HepG2 (cell line): Measurements from ENCODE around the gene FAM32A. TPM values are rescaled to one million over a fixed set of nuclear protein-coding genes. Genes with fewer than 3 reads are reported as not detected.

Experiments
- CENPT ChIP-seq: sonication (generic); formaldehyde crosslinking; IDR thresholded peaks from 2 replicates; pipeline ENCODE4 v1.8.0; 2022; ENCODE audit warnings: low read depth, mild to moderate bottlenecking, moderate library complexity, missing genetic modification reagents
- HCFC1 ChIP-seq: fragments of 150-350 bp; IDR thresholded peaks from 2 replicates; pipeline ENCODE4 v1.6.1; 2014; ENCODE audit warnings: low read depth, low read length
- HMG20B ChIP-seq: conservative IDR thresholded peaks from 2 replicates; pipeline ENCODE4 v1.6.1; 2016; ENCODE audit warnings: missing genetic modification reagents, missing compliant biosample characterization
- MYC ChIP-seq: sonication (generic); formaldehyde crosslinking; IDR thresholded peaks from 2 replicates; pipeline ENCODE4 v1.9.0; 2021; ENCODE audit warnings: missing genetic modification reagents, borderline replicate concordance
- NCOA1 ChIP-seq: sonication (generic); formaldehyde crosslinking; IDR thresholded peaks from 2 replicates; pipeline ENCODE4 v1.9.0; 2021; ENCODE audit warnings: missing genetic modification reagents
- PHB2 ChIP-seq: fragments of 450-650 bp; IDR thresholded peaks from 2 replicates; pipeline ENCODE4 v1.6.1; 2018; ENCODE audit not compliant: partially characterized antibody
- RFXANK ChIP-seq: IDR thresholded peaks from 2 replicates; pipeline ENCODE4 v1.6.1; 2016
- SMYD3 ChIP-seq: sonication (generic); formaldehyde crosslinking; IDR thresholded peaks from 2 replicates; pipeline ENCODE4 v1.8.1; 2023; ENCODE audit warnings: mild to moderate bottlenecking, missing genetic modification reagents
- SP1 ChIP-seq, 2 experiments: fragments of 450-650 bp in 1 of 2; sonication (generic) in 1 of 2; formaldehyde crosslinking in 1 of 2; IDR thresholded peaks; 2 replicates each; pipeline versions ENCODE4 v1.4.0 to v1.6.1; 2016 to 2020; ENCODE audit warnings: missing genetic modification reagents in 1 of 2
- YY1 ChIP-seq: IDR thresholded peaks from 2 replicates; pipeline ENCODE4 v1.6.1; 2011; ENCODE audit warnings: low read length, low read depth, moderate library complexity, mild to moderate bottlenecking; ENCODE audit not compliant: insufficient read depth, insufficient replicate concordance
- ZBTB8A ChIP-seq: sonication (generic); formaldehyde crosslinking; IDR thresholded peaks from 2 replicates; pipeline ENCODE4 v1.4.0; 2020; ENCODE audit warnings: mild to moderate bottlenecking, low read depth, missing genetic modification reagents, borderline replicate concordance
- ZFP82 ChIP-seq: sonication (generic); formaldehyde crosslinking; IDR thresholded peaks from 2 replicates; pipeline ENCODE4 v1.5.1; 2020; ENCODE audit warnings: mild to moderate bottlenecking, missing genetic modification reagents, borderline replicate concordance
- ZMYM4 ChIP-seq: sonication (generic); formaldehyde crosslinking; IDR thresholded peaks from 2 replicates; pipeline ENCODE4 v1.8.1; 2023; ENCODE audit warnings: mild to moderate bottlenecking, missing genetic modification reagents
- ZNF256 ChIP-seq: sonication (generic); formaldehyde crosslinking; conservative IDR thresholded peaks from 2 replicates; pipeline ENCODE4 v1.4.0; 2020; ENCODE audit warnings: missing genetic modification reagents
- ZNF670 ChIP-seq: sonication (generic); formaldehyde crosslinking; IDR thresholded peaks from 2 replicates; pipeline ENCODE4 v1.8.0; 2022; ENCODE audit warnings: mild to moderate bottlenecking, missing genetic modification reagents, borderline replicate concordance
- ZNF746 ChIP-seq: sonication (generic); formaldehyde crosslinking; IDR thresholded peaks from 2 replicates; pipeline ENCODE4 v1.8.0; 2022; ENCODE audit warnings: mild to moderate bottlenecking, missing genetic modification reagents
- ZNF761 ChIP-seq: sonication (generic); formaldehyde crosslinking; conservative IDR thresholded peaks from 2 replicates; pipeline ENCODE4 v1.4.0; 2020; ENCODE audit warnings: mild to moderate bottlenecking, missing genetic modification reagents
- ZNF782 ChIP-seq: sonication (generic); formaldehyde crosslinking; IDR thresholded peaks from 2 replicates; pipeline ENCODE4 v1.4.0; 2020; ENCODE audit warnings: missing genetic modification reagents, mild to moderate bottlenecking, borderline replicate concordance
- polyA plus RNA-seq, 8 experiments: library from polyadenylated mRNA; depleted of rRNA in 3 of 8; stranded (reverse) in 7 of 8; unstranded in 1 of 8; fragments of >200 nt; fragmentation: Illumina TruSeq in 4 of 8; extraction: Trizol in 4 of 8; gene quantifications; 2 replicates each; pipeline versions ENCODE4 v1.2.1 to v1.2.3, GENCODE V29; 2011 to 2016; ENCODE audit warnings: low read depth in 4 of 8, missing spikeins in 1 of 8, mixed read lengths in 1 of 8; ENCODE audit not compliant: insufficient read depth in 1 of 8
- total RNA-seq, 5 experiments: library from RNA; depleted of rRNA; stranded (reverse); fragments of >200 nt; fragmentation: Illumina TruSeq; extraction: Trizol; gene quantifications; 2 replicates each; pipeline ENCODE4 v1.2.3, GENCODE V29; 2016; ENCODE audit warnings: low read depth in 1 of 5
- TF ChIP-seq, protein P1 (sequence below): sonication (generic); formaldehyde crosslinking; conservative IDR thresholded peaks from 2 replicates; pipeline ENCODE4 v1.5.0; 2020; ENCODE audit warnings: missing genetic modification reagents
- TF ChIP-seq, protein P2 (sequence below): sonication (generic); formaldehyde crosslinking; IDR thresholded peaks from 2 replicates; pipeline ENCODE4 v1.8.0; 2022; ENCODE audit warnings: missing genetic modification reagents, mild to moderate bottlenecking, borderline replicate concordance
- TF ChIP-seq, protein P3 (sequence below): sonication (generic); formaldehyde crosslinking; IDR thresholded peaks from 2 replicates; pipeline ENCODE4 v1.8.1; 2022; ENCODE audit warnings: mild to moderate bottlenecking, missing genetic modification reagents
- TF ChIP-seq, protein P4 (sequence below): sonication (generic); formaldehyde crosslinking; IDR thresholded peaks from 2 replicates; pipeline ENCODE4 v1.8.0; 2022; ENCODE audit warnings: mild to moderate bottlenecking, missing genetic modification reagents, moderate library complexity
- TF ChIP-seq, protein P5 (sequence below): sonication (generic); formaldehyde crosslinking; IDR thresholded peaks from 2 replicates; pipeline ENCODE4 v1.4.0; 2020; ENCODE audit warnings: mild to moderate bottlenecking, missing genetic modification reagents
- TF ChIP-seq, protein P6 (sequence below): sonication (generic); formaldehyde crosslinking; IDR thresholded peaks from 2 replicates; pipeline ENCODE4 v1.5.0; 2020; ENCODE audit warnings: missing genetic modification reagents, mild to moderate bottlenecking, borderline replicate concordance

Gene FAM32A
- total and polyA plus RNA-seq, 2 of the 13 experiments (the other 11 are each of a cell fraction or from before 2014, with no cell fraction given) = 85.8 to 86.2 TPM

DNA sequence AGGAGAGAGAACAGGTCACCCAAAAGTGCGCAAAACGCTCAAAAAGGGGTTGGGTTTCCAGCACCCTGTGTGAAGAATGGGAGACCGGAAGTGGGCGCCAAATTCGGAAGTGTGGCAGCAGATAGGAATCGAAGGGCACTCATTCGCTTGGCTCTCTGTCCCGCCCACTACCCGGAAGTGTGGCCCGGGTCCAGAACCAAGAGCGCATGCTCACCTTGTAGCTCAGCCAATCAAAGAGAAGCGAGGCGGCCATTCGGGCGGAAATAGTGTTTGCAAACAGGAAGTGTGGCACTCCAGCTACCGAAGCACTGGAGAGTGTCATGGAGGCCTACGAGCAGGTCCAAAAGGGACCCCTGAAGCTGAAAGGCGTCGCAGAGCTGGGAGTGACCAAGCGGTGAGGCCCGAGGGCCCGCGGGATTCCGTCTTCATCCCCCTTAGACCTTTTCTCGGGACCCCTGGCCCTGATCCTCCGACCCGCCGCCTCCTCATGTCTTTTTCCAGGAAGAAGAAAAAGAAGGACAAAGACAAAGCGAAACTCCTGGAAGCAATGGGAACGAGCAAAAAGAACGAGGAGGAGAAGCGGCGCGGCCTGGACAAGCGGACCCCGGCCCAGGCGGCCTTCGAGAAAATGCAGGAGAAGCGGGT lies at the start of gene FAM32A (continued):
- TF ChIP-seq SP1 (IDR thresholded peaks at IDR 0.05) = no peak
- 0 out of 2 replicates have a peak, but pooled peaks have one; percentile 19 for TF ChIP-seq SP1 (CRISPR knock-in tag; IDR thresholded peaks at IDR 0.05)
- no peak for TF ChIP-seq HMG20B (CRISPR knock-in tag)
- no peak; the same call in 1 of the 2 replicates for TF ChIP-seq ZNF746 (CRISPR knock-in tag)
- TF ChIP-seq RFXANK (CRISPR knock-in tag) = no peak
- TF ChIP-seq ZFP82 (CRISPR knock-in tag) = no peak; the same call in 1 of the 2 replicates
- TF ChIP-seq NCOA1 (CRISPR knock-in tag) = no peak
- TF ChIP-seq, protein P1, sequence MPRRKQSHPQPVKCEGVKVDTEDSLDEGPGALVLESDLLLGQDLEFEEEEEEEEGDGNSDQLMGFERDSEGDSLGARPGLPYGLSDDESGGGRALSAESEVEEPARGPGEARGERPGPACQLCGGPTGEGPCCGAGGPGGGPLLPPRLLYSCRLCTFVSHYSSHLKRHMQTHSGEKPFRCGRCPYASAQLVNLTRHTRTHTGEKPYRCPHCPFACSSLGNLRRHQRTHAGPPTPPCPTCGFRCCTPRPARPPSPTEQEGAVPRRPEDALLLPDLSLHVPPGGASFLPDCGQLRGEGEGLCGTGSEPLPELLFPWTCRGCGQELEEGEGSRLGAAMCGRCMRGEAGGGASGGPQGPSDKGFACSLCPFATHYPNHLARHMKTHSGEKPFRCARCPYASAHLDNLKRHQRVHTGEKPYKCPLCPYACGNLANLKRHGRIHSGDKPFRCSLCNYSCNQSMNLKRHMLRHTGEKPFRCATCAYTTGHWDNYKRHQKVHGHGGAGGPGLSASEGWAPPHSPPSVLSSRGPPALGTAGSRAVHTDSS = no peak
- TF ChIP-seq YY1 = peak; percentile 94
- TF ChIP-seq ZNF256 (CRISPR knock-in tag) = no peak
- no peak for TF ChIP-seq ZNF670
- TF ChIP-seq, protein P2, sequence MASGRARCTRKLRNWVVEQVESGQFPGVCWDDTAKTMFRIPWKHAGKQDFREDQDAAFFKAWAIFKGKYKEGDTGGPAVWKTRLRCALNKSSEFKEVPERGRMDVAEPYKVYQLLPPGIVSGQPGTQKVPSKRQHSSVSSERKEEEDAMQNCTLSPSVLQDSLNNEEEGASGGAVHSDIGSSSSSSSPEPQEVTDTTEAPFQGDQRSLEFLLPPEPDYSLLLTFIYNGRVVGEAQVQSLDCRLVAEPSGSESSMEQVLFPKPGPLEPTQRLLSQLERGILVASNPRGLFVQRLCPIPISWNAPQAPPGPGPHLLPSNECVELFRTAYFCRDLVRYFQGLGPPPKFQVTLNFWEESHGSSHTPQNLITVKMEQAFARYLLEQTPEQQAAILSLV (CRISPR knock-in tag) = no peak
- peak; percentile 77 for TF ChIP-seq ZMYM4 (CRISPR knock-in tag)
- no peak for TF ChIP-seq PHB2
- TF ChIP-seq CENPT (CRISPR knock-in tag) = no peak
- no peak for TF ChIP-seq MYC (CRISPR knock-in tag)
- TF ChIP-seq, protein P3, sequence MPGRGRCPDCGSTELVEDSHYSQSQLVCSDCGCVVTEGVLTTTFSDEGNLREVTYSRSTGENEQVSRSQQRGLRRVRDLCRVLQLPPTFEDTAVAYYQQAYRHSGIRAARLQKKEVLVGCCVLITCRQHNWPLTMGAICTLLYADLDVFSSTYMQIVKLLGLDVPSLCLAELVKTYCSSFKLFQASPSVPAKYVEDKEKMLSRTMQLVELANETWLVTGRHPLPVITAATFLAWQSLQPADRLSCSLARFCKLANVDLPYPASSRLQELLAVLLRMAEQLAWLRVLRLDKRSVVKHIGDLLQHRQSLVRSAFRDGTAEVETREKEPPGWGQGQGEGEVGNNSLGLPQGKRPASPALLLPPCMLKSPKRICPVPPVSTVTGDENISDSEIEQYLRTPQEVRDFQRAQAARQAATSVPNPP = no peak
- no peak for TF ChIP-seq ZBTB8A
- TF ChIP-seq, protein P4, sequence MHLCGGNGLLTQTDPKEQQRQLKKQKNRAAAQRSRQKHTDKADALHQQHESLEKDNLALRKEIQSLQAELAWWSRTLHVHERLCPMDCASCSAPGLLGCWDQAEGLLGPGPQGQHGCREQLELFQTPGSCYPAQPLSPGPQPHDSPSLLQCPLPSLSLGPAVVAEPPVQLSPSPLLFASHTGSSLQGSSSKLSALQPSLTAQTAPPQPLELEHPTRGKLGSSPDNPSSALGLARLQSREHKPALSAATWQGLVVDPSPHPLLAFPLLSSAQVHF (CRISPR knock-in tag) = no peak
- TF ChIP-seq, protein P5, sequence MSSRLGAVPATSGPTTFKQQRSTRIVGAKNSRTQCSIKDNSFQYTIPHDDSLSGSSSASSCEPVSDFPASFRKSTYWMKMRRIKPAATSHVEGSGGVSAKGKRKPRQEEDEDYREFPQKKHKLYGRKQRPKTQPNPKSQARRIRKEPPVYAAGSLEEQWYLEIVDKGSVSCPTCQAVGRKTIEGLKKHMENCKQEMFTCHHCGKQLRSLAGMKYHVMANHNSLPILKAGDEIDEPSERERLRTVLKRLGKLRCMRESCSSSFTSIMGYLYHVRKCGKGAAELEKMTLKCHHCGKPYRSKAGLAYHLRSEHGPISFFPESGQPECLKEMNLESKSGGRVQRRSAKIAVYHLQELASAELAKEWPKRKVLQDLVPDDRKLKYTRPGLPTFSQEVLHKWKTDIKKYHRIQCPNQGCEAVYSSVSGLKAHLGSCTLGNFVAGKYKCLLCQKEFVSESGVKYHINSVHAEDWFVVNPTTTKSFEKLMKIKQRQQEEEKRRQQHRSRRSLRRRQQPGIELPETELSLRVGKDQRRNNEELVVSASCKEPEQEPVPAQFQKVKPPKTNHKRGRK (CRISPR knock-in tag) = no peak
- no peak for TF ChIP-seq SMYD3 (CRISPR knock-in tag)
- no peak for TF ChIP-seq ZNF761 (CRISPR knock-in tag)
- TF ChIP-seq, protein P6, sequence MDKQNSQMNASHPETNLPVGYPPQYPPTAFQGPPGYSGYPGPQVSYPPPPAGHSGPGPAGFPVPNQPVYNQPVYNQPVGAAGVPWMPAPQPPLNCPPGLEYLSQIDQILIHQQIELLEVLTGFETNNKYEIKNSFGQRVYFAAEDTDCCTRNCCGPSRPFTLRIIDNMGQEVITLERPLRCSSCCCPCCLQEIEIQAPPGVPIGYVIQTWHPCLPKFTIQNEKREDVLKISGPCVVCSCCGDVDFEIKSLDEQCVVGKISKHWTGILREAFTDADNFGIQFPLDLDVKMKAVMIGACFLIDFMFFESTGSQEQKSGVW (CRISPR knock-in tag) = no peak
- peak; percentile 70 for TF ChIP-seq HCFC1
- no peak for TF ChIP-seq ZNF782
